Measurements from ENCODE around the gene GM2A.
A peak's percentile ranks its signal among the peaks of the same experiment; 100 is the strongest.

GM2A gene

GRCh38 chr5:151221574-151221973 is 31.4 kb upstream of the GM2A start:
- no peak overlapping the region for H2AK5ac ChIP-seq (ENCODE audit: low read length, severe bottlenecking)

GRCh38 chr5:151222054-151222789 is 30.8 kb upstream of the GM2A start:
- Histone ChIP-seq H3K18ac (ENCODE audit: low read depth in 1 of 2, low read length in 2 of 2) (no peak overlapping the region), H3K9me3 (ENCODE audit: control insufficient read depth, low read length) (no peaks in the 10 kb centered on the region), H2BK120ac (ENCODE audit: low read depth, low read length) (no peak overlapping the region), H2AFZ (ENCODE audit: low read depth, low read length) (no peak overlapping the region), H2BK5ac (ENCODE audit: low read depth, low read length, poor library complexity, severe bottlenecking) (no peak overlapping the region), H2AK5ac (ENCODE audit: low read length, severe bottlenecking) (no peak overlapping the region), H4K8ac (ENCODE audit: low read length) (no peak overlapping the region), H3K9ac (ENCODE audit: low read length) (peak overlapping the region; percentile 82), H3K79me1 (replicated peaks; ENCODE audit: low read length, poor library complexity, severe bottlenecking) (no peaks in the 10 kb centered on the region), H3K4me2 (ENCODE audit: low read length, poor library complexity, severe bottlenecking) (no peak overlapping the region), H3K27me3 (ENCODE audit: control insufficient read depth in 1 of 2, insufficient read depth in 1 of 2, low read length in 2 of 2) (no peaks in the 10 kb centered on the region), H3K23ac (ENCODE audit: low read length in 2 of 2) (no peak overlapping the region), H2BK15ac (ENCODE audit: low read depth, poor library complexity, severe bottlenecking) (peak overlapping the region; percentile 19), H3K27ac (ENCODE audit: low read length, poor library complexity, severe bottlenecking) (no peak overlapping the region), H3K14ac (ENCODE audit: low read length in 2 of 2) (no peak overlapping the region), H3K4me1 (ENCODE audit: control insufficient read depth, insufficient read depth, low read depth, low read length) (peaks cover 3% of the 10 kb centered on the region), H3K4ac (ENCODE audit: low read depth in 1 of 2, low read length in 2 of 2) (no peak overlapping the region), H4K91ac (ENCODE audit: low read length) (no peak overlapping the region), H3K4me3 (ENCODE audit: insufficient read depth in 1 of 2, low read depth in 1 of 2, low read length in 2 of 2) (no peak overlapping the region), H2BK12ac (ENCODE audit: low read length in 2 of 2) (peak overlapping the region; percentile 2 to 59), H3K36me3 (ENCODE audit: control insufficient read depth in 1 of 2, insufficient read depth in 2 of 2, low read depth in 1 of 2, low read length in 2 of 2) (no peaks in the 10 kb centered on the region)
- DNase-seq = no peak
- 95% methylated on average over 5 of the region's 6 CpGs for WGBS

More at GRCh38 chr5:151221574-151221973, 31.4 kb upstream of the GM2A start:
- peaks cover 3% of the 10 kb centered on the region for H3K4me1 ChIP-seq (ENCODE audit: control insufficient read depth, insufficient read depth, low read depth, low read length)
- H3K27me3 ChIP-seq (ENCODE audit: control insufficient read depth in 1 of 2, insufficient read depth in 1 of 2, low read length in 2 of 2) = no peaks in the 10 kb centered on the region
- H2BK12ac ChIP-seq (ENCODE audit: low read length in 2 of 2) = no peak overlapping the region
- H4K8ac ChIP-seq (ENCODE audit: low read length) = no peak overlapping the region
- no peak overlapping the region for H3K23ac ChIP-seq (ENCODE audit: low read length in 2 of 2)
- H3K9ac ChIP-seq (ENCODE audit: low read length) = no peak overlapping the region
- no peak overlapping the region for H3K27ac ChIP-seq (ENCODE audit: low read length, poor library complexity, severe bottlenecking)
- no peak overlapping the region for H3K4ac ChIP-seq (ENCODE audit: low read depth in 1 of 2, low read length in 2 of 2)
- H2BK15ac ChIP-seq (ENCODE audit: low read depth, poor library complexity, severe bottlenecking) = peak overlapping the region; percentile 19
- no peak overlapping the region for H3K14ac ChIP-seq (ENCODE audit: low read length in 2 of 2)
- H3K18ac ChIP-seq (ENCODE audit: low read depth in 1 of 2, low read length in 2 of 2) = no peak overlapping the region
- H4K91ac ChIP-seq (ENCODE audit: low read length) = no peak overlapping the region
- no peak overlapping the region for H3K4me2 ChIP-seq (ENCODE audit: low read length, poor library complexity, severe bottlenecking)
- peak; percentile 56 for DNase-seq
- 60% methylated on average over 3 of the region's 3 CpGs for WGBS
- H2BK120ac ChIP-seq (ENCODE audit: low read depth, low read length) = no peak overlapping the region
- H2BK5ac ChIP-seq (ENCODE audit: low read depth, low read length, poor library complexity, severe bottlenecking) = no peak overlapping the region
- H3K36me3 ChIP-seq (ENCODE audit: control insufficient read depth in 1 of 2, insufficient read depth in 2 of 2, low read depth in 1 of 2, low read length in 2 of 2) = no peaks in the 10 kb centered on the region
- H2AFZ ChIP-seq (ENCODE audit: low read depth, low read length) = no peak overlapping the region
- H3K79me1 ChIP-seq (replicated peaks; ENCODE audit: low read length, poor library complexity, severe bottlenecking) = no peaks in the 10 kb centered on the region
- H3K9me3 ChIP-seq (ENCODE audit: control insufficient read depth, low read length) = no peaks in the 10 kb centered on the region
- no peak overlapping the region for H3K4me3 ChIP-seq (ENCODE audit: insufficient read depth in 1 of 2, low read depth in 1 of 2, low read length in 2 of 2)

GRCh38 chr5:151222790-151223446 is 30.1 kb upstream of the GM2A start:
- Histone ChIP-seq H2BK12ac (ENCODE audit: low read length in 2 of 2) (no peak overlapping the region), H3K4ac (ENCODE audit: low read depth in 1 of 2, low read length in 2 of 2) (no peak overlapping the region), H3K4me1 (ENCODE audit: control insufficient read depth, insufficient read depth, low read depth, low read length) (peaks cover 3% of the 10 kb centered on the region), H3K27me3 (ENCODE audit: control insufficient read depth in 1 of 2, insufficient read depth in 1 of 2, low read length in 2 of 2) (no peaks in the 10 kb centered on the region), H3K27ac (ENCODE audit: low read length, poor library complexity, severe bottlenecking) (no peak overlapping the region), H4K8ac (ENCODE audit: low read length) (no peak overlapping the region), H3K4me3 (ENCODE audit: insufficient read depth in 1 of 2, low read depth in 1 of 2, low read length in 2 of 2) (peak overlapping the region in 1 of 2 experiments; percentile 84), H3K14ac (ENCODE audit: low read length in 2 of 2) (no peak overlapping the region), H2AK5ac (ENCODE audit: low read length, severe bottlenecking) (no peak overlapping the region), H2AFZ (ENCODE audit: low read depth, low read length) (no peak overlapping the region), H3K9me3 (ENCODE audit: control insufficient read depth, low read length) (no peaks in the 10 kb centered on the region), H3K9ac (ENCODE audit: low read length) (peak overlapping the region; percentile 82), H3K23ac (ENCODE audit: low read length in 2 of 2) (no peak overlapping the region), H4K91ac (ENCODE audit: low read length) (no peak overlapping the region), H2BK15ac (ENCODE audit: low read depth, poor library complexity, severe bottlenecking) (peak overlapping the region; percentile 4), H2BK120ac (ENCODE audit: low read depth, low read length) (no peak overlapping the region), H3K79me1 (replicated peaks; ENCODE audit: low read length, poor library complexity, severe bottlenecking) (no peaks in the 10 kb centered on the region), H3K18ac (ENCODE audit: low read depth in 1 of 2, low read length in 2 of 2) (peak overlapping the region in 1 of 2 experiments; percentile 71), H3K4me2 (ENCODE audit: low read length, poor library complexity, severe bottlenecking) (peak overlapping the region; percentile 91), H2BK5ac (ENCODE audit: low read depth, low read length, poor library complexity, severe bottlenecking) (no peak overlapping the region), H3K36me3 (ENCODE audit: control insufficient read depth in 1 of 2, insufficient read depth in 2 of 2, low read depth in 1 of 2, low read length in 2 of 2) (no peaks in the 10 kb centered on the region)
- DNase-seq = peak; percentile 24
- 15% methylated on average over 3 of the region's 4 CpGs for WGBS

All from mesenchymal stem cell (in vitro differentiated cells and primary cell).